GM18511 (cell line): ENCODE measurements around the gene NSG2.
"Not testable (repeated sequence)": the region's sequence is repeated elsewhere in the genome, so short reads cannot be mapped to it uniquely, and the experiment has no call there.

Source experiments
- ATAC-seq: cut with Tn5 transposase; IDR thresholded peaks from one replicate; pipeline ENCODE4 v1.9.1; 2021; ENCODE audit warnings: mild to moderate bottlenecking, moderate library complexity; ENCODE audit not compliant: unreplicated experiment

The NSG2 gene

GRCh38 chr5:174045470-174046025, at the start of gene NSG2:
TSS of gene NSG2 (plus strand) at chr5:174045706. CDS start at chr5:174046756, 1,050 bp downstream.
- ATAC-seq, result peak; percentile 97

- no peak for ATAC-seq
These were observed 48.2 kb upstream of the NSG2 start for GRCh38 chr5:173997331-173997730.

- no peak for ATAC-seq
These were observed 47.0 kb upstream of the NSG2 start for GRCh38 chr5:173998531-173998930.

- no peak for ATAC-seq
These were observed 45.4 kb upstream of the NSG2 start for GRCh38 chr5:174000076-174000475.

GRCh38 chr5:174003795-174004194, 41.7 kb upstream of the NSG2 start:
- no peak for ATAC-seq

- ATAC-seq, result no peak
These were observed 36.6 kb upstream of the NSG2 start for GRCh38 chr5:174008922-174009321.

GRCh38 chr5:174010365-174010764, 35.1 kb upstream of the NSG2 start:
- ATAC-seq, result no peak

GRCh38 chr5:174011441-174011840, 34.1 kb upstream of the NSG2 start:
- no peak for ATAC-seq

GRCh38 chr5:174020069-174020927, 25.2 kb upstream of the NSG2 start:
- ATAC-seq, result not testable (repeated sequence)

- ATAC-seq, result no peak
These were observed 24.6 kb upstream of the NSG2 start for GRCh38 chr5:174020928-174021304.

- ATAC-seq, result no peak
These were observed 23.0 kb upstream of the NSG2 start for GRCh38 chr5:174022384-174023095.

- no peak for ATAC-seq
These were observed 15.2 kb upstream of the NSG2 start for GRCh38 chr5:174030286-174030685.

- ATAC-seq, result no peak
These were observed 846 bp upstream of the NSG2 start for GRCh38 chr5:174044466-174045254.

- ATAC-seq, result no peak
These were observed 1.1 kb downstream of the NSG2 start for GRCh38 chr5:174046558-174046957.

GRCh38 chr5:174047472-174048099, 2.1 kb downstream of the NSG2 start:
- ATAC-seq, result no peak

- ATAC-seq, result no peak
These were observed 7.1 kb downstream of the NSG2 start for GRCh38 chr5:174052636-174053035.

GRCh38 chr5:174053905-174054304, 8.4 kb downstream of the NSG2 start:
- ATAC-seq, result no peak

GRCh38 chr5:174056064-174056847, 10.8 kb downstream of the NSG2 start:
- no peak for ATAC-seq

- no peak for ATAC-seq
These were observed 11.7 kb downstream of the NSG2 start for GRCh38 chr5:174057206-174057605.
